C1 segment of cervical spinal cord (tissue), 14 donors: ENCODE data around the gene ATP2A3.
"Not testable (repeated sequence)": the region's sequence is repeated elsewhere in the genome, so short reads cannot be mapped to it uniquely, and the experiment has no call there.

Experiments used
- DNase-seq, 14 donors: peaks; one replicate each; lab custom pipeline; 2025; lab: John Stamatoyannopoulos, UW

The ATP2A3 gene

GRCh38 chr17:3991699-3992098 lies 27.5 kb upstream of the ATP2A3 start:
- not testable (repeated sequence) for DNase-seq

- DNase-seq = no peak
These were observed 26.3 kb upstream of the ATP2A3 start for GRCh38 chr17:3990386-3991127.

GRCh38 chr17:3989041-3989886 lies 25.0 kb upstream of the ATP2A3 start:
- no peak for DNase-seq

GRCh38 chr17:3988297-3989040 lies 24.2 kb upstream of the ATP2A3 start:
- DNase-seq = no peak

DNA sequence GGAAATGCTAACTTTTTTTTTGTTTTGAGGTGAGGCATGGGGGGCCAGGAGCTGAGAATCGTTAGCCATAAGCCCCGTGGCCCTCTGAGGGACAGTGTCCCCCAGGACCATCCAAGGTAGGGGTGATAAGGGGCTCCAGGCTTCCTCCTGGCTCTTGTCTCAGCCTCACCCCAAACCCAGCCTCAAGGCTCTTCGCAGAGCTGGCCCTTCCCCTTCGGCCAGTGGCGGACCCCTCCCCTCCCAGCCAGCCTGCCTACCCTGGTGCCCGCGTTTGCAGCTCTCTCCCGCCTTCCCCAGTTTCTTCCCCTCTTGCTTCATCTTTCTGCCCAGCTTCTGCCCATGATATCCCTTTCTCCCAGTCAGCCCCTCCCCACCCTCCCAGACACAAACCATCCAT lies 22.7 kb upstream of the ATP2A3 start:
- DNase-seq = no peak

DNA sequence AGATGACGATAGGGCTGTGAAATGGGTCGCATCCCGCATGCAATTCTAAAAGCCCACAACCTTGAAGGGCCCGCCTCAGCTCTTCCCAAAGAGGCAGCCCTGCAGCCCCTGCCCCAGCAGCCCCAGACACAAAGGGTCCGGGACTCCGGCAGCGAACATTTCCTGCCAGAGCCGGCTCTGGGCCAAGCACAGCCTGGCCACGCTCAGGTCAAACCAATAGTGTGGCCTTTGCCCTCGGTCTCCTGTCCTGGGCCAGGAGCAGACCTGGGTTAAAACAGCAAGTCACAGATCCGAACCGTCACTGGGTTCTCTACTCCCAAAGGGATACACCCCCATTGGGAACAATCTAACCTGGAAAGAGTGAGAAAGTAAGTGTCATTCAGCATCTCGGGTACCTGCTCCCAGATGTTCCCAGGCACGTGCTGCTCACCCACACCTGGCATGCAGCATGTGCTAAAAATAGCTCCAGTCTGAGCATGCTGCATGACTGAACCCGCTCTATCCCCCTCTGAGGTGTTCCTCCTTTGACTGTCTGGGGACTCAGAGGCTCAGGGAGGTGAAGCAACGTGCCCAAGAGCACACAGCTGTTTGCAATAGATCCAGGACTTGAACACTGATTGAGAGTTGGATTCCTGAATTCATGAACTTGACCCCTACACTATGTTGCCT lies 22.2 kb upstream of the ATP2A3 start:
- no peak for DNase-seq

DNA sequence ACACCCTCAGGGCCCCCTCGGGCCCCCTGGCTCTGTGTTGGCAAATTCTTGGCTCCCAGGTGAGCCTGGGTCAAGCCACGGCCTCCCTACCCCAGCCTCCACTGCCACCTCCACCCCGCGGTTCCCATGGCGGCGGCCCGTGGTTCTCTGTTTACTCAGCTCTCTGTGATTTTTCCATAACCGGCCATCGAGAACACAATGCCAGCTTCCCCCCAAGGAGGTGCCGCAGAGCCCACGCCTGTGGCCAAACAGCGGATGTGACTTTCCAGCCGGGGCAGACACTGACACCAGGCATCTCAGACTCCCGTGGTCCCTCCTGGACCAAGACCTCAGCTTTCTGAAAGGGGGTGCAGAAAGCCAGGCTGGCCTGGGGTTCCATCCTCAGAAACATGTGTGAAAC lies 21.6 kb upstream of the ATP2A3 start:
- no peak for DNase-seq

- DNase-seq = no peak
These were observed 19.6 kb upstream of the ATP2A3 start for GRCh38 chr17:3983606-3984484.

- DNase-seq = no peak
These were observed 18.3 kb upstream of the ATP2A3 start for GRCh38 chr17:3982541-3983017.

DNA sequence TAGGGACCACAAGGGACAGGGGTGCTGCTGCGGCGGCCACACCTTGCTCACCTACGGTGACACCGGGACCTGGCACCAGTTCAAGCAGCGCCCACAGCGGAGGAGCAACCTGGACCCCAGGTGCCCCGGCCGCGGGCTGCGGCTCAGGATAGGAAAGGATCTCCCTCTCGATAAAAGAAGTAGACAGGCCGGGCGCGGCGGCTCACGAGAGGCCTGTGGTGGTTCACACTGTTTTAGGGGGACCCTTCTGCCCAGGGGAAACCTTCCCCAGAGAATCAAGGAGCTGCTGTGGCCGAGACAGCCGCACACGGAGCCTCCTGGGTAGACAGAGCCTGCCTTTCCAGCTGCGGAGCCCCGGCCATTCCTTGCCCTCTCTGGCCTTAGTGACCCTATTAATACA lies 17.9 kb upstream of the ATP2A3 start:
- no peak for DNase-seq

DNA sequence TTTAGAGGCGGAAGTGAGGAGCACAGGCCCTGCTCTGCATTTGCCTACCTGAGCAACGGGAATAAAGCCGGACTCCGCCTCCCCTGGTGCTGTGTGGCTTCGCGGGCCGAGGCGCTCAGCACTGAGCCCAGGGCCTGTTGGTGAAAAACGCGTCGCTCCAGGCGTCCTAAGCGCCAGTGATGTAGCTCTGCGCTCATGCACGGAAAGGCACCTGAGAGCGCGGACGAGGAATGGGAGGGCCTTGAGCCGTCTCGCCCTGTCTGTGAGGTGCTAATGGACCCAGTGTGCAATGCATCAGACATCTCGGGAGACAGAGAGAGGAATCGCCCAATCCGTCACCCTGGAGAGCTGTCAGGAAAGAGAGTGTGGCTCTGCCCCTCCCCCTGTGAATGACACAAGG lies 17.2 kb upstream of the ATP2A3 start:
- DNase-seq = no peak

- DNase-seq = no peak
These were observed 16.3 kb upstream of the ATP2A3 start for GRCh38 chr17:3980381-3981014.

DNA sequence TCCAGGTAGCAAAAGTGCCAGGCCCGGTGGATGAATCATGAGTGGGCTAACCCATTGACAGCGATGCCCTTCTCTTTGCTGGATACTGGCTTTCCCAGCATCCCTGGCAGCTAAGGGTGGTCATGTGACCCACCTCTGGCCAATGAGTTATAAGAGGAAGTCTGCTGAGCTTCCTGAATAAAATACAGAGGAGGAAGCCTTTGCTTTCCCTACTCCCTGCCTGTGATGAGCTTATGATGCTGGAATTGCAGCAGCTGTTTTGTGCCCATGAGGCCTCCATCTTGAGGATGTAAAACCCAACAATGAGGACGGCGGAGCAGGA lies 15.0 kb upstream of the ATP2A3 start:
- no peak for DNase-seq

- DNase-seq = no peak
These were observed 14.4 kb upstream of the ATP2A3 start for GRCh38 chr17:3978421-3979289.

GRCh38 chr17:3977387-3977786 lies 13.2 kb upstream of the ATP2A3 start:
- no peak for DNase-seq

- peak in 10 of 14 donors; percentile 5 to 70 (median 34) for DNase-seq
These were observed 12.5 kb upstream of the ATP2A3 start for GRCh38 chr17:3976675-3977171.

DNA sequence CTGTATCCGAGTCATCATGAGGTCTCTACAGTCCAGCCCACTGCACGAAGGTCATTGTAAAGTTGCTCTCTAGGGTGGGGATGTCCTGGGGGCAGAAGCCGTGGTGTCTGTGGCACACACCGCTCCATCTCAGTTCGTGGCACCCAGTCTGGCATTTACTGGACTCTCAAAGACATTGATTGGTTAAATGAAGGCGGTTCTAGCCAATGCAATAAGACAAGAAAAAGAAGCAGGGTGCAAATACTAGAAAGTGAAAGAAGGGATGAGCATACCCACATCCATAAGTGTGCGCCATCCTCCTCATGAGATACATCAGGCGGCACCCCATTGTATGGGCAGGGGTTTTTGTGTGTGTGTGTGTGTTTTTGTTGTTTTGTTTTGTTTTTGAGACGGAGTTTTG lies 10.7 kb upstream of the ATP2A3 start:
- DNase-seq = no peak

DNA sequence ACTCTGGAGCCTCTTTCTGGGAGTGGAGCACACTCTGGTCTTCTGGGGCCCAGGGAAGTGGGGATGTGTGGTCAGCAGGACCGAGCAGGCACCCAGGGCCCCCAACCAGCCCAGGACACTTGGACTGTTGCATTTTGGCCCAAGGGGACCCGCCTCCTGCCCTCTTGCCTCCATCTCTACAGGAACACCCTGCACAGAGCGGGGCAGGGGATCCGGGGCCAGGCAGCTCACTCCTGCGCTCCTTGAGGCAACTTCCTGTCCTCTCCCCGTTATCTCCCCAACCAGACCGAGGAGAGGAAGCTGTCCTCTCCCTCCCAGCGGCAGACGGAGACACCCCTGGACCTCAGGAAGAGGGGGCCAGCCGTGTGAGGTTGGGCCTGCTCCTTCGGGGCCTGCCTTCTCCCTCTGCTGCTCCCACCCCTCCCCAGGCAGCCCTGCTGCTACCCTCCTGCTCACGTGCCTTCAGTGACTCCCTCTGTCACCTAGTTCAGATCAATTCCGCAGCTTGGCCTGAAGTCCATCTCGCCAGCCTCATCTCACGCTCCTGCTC lies 10.0 kb upstream of the ATP2A3 start:
- no peak for DNase-seq
